A673 (cell line): ENCODE measurements around the gene MRPL18. TPM values are rescaled to one million over a fixed set of nuclear protein-coding genes. Genes with fewer than 3 reads are reported as not detected.
A peak's percentile ranks its signal among the peaks of the same experiment; 100 is the strongest.

Source experiments
- BruUV-seq: library from RNA; stranded (reverse); fragments of 400-500 nt; replicated peaks from 2 replicates; lab custom pipeline; 2021; lab: Mats Ljungman, UMichigan
- CTCF ChIA-PET: fragments of 300-600 bp; sonication (Branson Sonifier 250); formaldehyde crosslinking; loops from one replicate; lab custom pipeline; 2022; ENCODE audit warnings: antibody characterized with exemption; lab: Charles Lee
- POLR2A ChIA-PET: fragments of 300-600 bp; sonication (Branson Sonifier 250); formaldehyde crosslinking; loops from one replicate; lab custom pipeline; 2022; ENCODE audit warnings: antibody characterized with exemption; ENCODE audit not compliant: low non-redundant PET; lab: Charles Lee
- DNase-seq: peaks from one replicate; pipeline ENCODE4 v3.0.0-alpha.2; 2015; ENCODE audit warnings: low spot score
- H3K27ac ChIP-seq: fragments of 200-600 bp; sonication (generic); 2 replicates; pipeline ENCODE4 v1.5.1; 2016; ENCODE audit warnings: mixed run types, low read depth, mild to moderate bottlenecking, mixed read lengths, antibody characterized with exemption, low read length; ENCODE audit not compliant: poor library complexity, severe bottlenecking
- H3K27me3 ChIP-seq: fragments of 200-600 bp; sonication (generic); replicated peaks from 2 replicates; pipeline ENCODE4 v1.6.1; 2017; ENCODE audit warnings: mixed run types, low read depth, mild to moderate bottlenecking, mixed read lengths, antibody characterized with exemption, low read length; ENCODE audit not compliant: insufficient read depth, poor library complexity
- H3K36me3 ChIP-seq: fragments of 200-600 bp; sonication (generic); 2 replicates; pipeline ENCODE4 v1.6.1; 2016; ENCODE audit warnings: mixed run types, mild to moderate bottlenecking, mixed read lengths, antibody characterized with exemption, low read length; ENCODE audit not compliant: insufficient read depth, poor library complexity, severe bottlenecking
- H3K4me1 ChIP-seq: fragments of 200-600 bp; sonication (generic); 2 replicates; pipeline ENCODE4 v1.6.1; 2017; ENCODE audit warnings: mixed run types, mild to moderate bottlenecking, mixed read lengths, antibody characterized with exemption, low read length; ENCODE audit not compliant: insufficient read depth, poor library complexity, severe bottlenecking
- H3K4me3 ChIP-seq: fragments of 200-600 bp; sonication (generic); 2 replicates; pipeline ENCODE4 v1.5.1; 2016; ENCODE audit warnings: low read depth, mixed run types, mild to moderate bottlenecking, mixed read lengths, low read length; ENCODE audit not compliant: poor library complexity, severe bottlenecking
- H3K9me3 ChIP-seq: fragments of 200-600 bp; sonication (generic); 2 replicates; pipeline ENCODE4 v1.6.1; 2016; ENCODE audit warnings: mixed run types, low read depth, mild to moderate bottlenecking, mixed read lengths, antibody characterized with exemption, low read length; ENCODE audit not compliant: poor library complexity, severe bottlenecking
- EZH2 ChIP-seq: fragments of 200-600 bp; sonication (generic); IDR thresholded peaks from 2 replicates; pipeline ENCODE4 v1.6.1; 2017; ENCODE audit warnings: borderline replicate concordance, low read depth, mild to moderate bottlenecking, mixed read lengths, antibody characterized with exemption, low read length; ENCODE audit not compliant: poor library complexity, severe bottlenecking
- intact Hi-C: fragments of 100-400 bp; cut with micrococcal nuclease; formaldehyde crosslinking; loops from one replicate; pipeline ENCODE4 v1.10.0; 2022; ENCODE audit not compliant: unreplicated experiment
- total RNA-seq: library from RNA; stranded (reverse); gene quantifications from 2 replicates; pipeline ENCODE4 v1.2.3, GENCODE V29; 2021
- TF ChIP-seq, protein P1 (sequence below): fragments of 300-800, 200-600 bp; sonication (generic); conservative IDR thresholded peaks from 2 replicates; pipeline ENCODE4 v1.5.1; 2017; ENCODE audit warnings: low read depth, mild to moderate bottlenecking, antibody characterized with exemption, low read length, moderate library complexity, mixed read lengths

The MRPL18 gene
- total RNA-seq, 1 experiment from 2014 or later, result 94.6 TPM

DNA sequence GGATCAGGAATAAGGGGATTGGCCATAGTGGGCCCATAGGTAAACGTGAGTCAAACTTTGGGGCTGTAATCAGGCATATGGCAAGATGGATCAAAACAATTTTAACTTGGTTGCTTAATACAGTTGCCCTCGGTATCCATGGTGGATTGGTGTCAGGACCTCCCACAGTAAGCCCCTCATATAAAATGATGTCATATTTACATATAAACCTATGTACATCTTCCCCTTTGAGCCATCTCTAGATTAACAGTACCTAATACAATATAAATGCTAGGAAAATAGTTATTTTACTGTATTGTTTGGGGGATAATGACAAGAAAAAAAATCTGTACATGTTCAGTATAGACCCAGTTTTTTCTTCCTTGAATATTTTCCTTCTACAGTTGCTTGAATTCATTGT, 35.9 kb upstream of the MRPL18 start:
- no peak for DNase-seq
- Histone ChIP-seq H3K27ac (no peak overlapping the region), H3K36me3 (peaks cover 96% of the 10 kb centered on the region), H3K4me3 (no peak overlapping the region), H3K27me3 (no peaks in the 10 kb centered on the region), H3K4me1 (no peaks in the 10 kb centered on the region), H3K9me3 (no peaks in the 10 kb centered on the region)
- no TSS peak for BruUV-seq
- TF ChIP-seq, protein P1, sequence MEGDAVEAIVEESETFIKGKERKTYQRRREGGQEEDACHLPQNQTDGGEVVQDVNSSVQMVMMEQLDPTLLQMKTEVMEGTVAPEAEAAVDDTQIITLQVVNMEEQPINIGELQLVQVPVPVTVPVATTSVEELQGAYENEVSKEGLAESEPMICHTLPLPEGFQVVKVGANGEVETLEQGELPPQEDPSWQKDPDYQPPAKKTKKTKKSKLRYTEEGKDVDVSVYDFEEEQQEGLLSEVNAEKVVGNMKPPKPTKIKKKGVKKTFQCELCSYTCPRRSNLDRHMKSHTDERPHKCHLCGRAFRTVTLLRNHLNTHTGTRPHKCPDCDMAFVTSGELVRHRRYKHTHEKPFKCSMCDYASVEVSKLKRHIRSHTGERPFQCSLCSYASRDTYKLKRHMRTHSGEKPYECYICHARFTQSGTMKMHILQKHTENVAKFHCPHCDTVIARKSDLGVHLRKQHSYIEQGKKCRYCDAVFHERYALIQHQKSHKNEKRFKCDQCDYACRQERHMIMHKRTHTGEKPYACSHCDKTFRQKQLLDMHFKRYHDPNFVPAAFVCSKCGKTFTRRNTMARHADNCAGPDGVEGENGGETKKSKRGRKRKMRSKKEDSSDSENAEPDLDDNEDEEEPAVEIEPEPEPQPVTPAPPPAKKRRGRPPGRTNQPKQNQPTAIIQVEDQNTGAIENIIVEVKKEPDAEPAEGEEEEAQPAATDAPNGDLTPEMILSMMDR, result no peak
- no peak for TF ChIP-seq EZH2
- POLR2A ChIA-PET, result no interaction called here
- intact Hi-C loops, result no loop called here
- CTCF ChIA-PET, result interaction anchor here (0.6 kb wide), 1 partner anchor 269 kb away, joined by 4 read pairs; no protein-coding TSS in a partner anchor

DNA sequence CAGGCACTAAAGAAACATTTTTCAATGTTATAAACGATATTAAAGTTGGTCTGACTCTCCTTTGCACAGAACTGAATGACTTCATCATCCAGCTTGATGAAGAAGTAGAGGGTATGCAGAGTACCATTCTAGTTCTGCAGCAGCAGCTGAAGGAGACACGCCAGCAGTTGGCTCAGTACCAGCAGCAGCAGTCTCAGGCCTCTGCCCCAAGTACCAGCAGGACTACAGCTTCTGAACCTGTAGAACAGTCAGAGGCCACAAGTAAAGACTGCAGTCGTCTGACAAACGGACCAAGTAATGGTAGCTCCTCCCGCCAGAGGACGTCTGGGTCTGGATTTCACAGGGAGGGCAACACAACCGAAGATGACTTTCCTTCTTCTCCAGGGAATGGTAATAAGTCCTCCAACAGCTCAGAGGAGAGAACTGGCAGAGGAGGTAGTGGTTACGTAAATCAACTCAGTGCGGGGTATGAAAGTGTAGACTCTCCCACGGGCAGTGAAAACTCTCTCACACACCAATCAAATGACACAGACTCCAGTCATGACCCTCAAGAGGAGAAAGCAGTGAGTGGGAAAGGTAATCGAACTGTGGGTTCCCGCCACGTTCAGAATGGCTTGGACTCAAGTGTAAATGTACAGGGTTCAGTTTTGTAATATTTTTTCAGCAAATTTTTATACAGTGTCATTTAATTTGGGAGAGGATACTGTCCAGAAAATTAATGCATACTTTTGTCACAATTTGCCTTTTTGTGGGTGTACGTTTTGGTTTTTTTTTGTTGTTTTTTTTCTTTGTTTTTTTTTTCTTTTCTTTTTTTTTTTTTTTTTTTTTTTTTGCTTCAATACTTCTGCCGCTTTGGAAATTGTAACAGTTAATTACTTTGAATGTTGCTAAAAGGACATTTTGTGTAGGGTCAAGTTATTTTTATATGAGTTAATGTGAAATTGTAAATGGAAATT, 35.0 kb upstream of the MRPL18 start:
- TSS peak; percentile 49 for BruUV-seq
- no peaks in the 10 kb centered on the region for H3K27me3 ChIP-seq
- no peaks in the 10 kb centered on the region for H3K9me3 ChIP-seq
- H3K27ac ChIP-seq, result peak overlapping the region; percentile 20
- DNase-seq, result no peak
- H3K4me1 ChIP-seq, result peaks cover 3% of the 10 kb centered on the region
- H3K36me3 ChIP-seq, result peaks cover 88% of the 10 kb centered on the region
- TF ChIP-seq EZH2, result no peak
- TF ChIP-seq, protein P1, result no peak
- no peak overlapping the region for H3K4me3 ChIP-seq
- POLR2A ChIA-PET, result no interaction called here
- CTCF ChIA-PET, result interaction anchor here (0.6 kb wide), 1 partner anchor 268 kb away, joined by 4 read pairs; no protein-coding TSS in a partner anchor
- intact Hi-C loops, result no loop called here

DNA sequence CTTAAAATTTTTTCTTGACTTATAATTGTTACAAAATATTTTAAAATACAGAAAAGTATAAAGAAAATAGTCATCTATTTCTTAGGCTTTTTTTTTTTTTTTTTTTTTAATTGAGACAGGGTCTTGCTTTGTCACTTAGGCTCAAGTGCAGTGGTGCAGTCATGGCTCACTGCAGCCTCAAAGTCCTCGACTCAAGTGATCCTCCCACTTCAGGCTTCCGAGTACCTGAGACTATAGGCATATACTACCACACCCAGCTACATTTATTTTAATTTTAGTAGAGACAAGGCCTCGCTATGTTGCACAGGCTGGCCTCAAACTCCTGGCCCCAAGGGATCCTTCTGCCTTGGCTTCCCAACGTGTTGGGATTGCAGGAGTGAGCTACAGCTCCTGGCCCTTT, 33.8 kb upstream of the MRPL18 start:
- POLR2A ChIA-PET, result no interaction called here
- Histone ChIP-seq H3K27me3 (no peaks in the 10 kb centered on the region), H3K27ac (no peak overlapping the region), H3K4me1 (peaks cover 11% of the 10 kb centered on the region), H3K36me3 (peaks cover 75% of the 10 kb centered on the region), H3K9me3 (no peaks in the 10 kb centered on the region), H3K4me3 (no peak overlapping the region)
- no peak for DNase-seq
- TF ChIP-seq, protein P1, result no peak
- no peak for TF ChIP-seq EZH2
- no TSS peak for BruUV-seq
- intact Hi-C loops, result no loop called here
- CTCF ChIA-PET, result no interaction called here
